HG02623 (cell line): ENCODE results near the gene SORL1.
"Not testable (repeated sequence)": the region's sequence is repeated elsewhere in the genome, so short reads cannot be mapped to it uniquely, and the experiment has no call there.

Experiments used
- ATAC-seq: cut with Tn5 transposase; IDR thresholded peaks from one replicate; pipeline ENCODE4 v1.9.1; 2021; ENCODE audit warnings: moderate library complexity; ENCODE audit not compliant: unreplicated experiment

SORL1 gene

GRCh38 chr11:121611242-121611641 lies 159.1 kb downstream of the SORL1 start:
- no peak for ATAC-seq

GRCh38 chr11:121613724-121614123 lies 161.6 kb downstream of the SORL1 start:
- ATAC-seq = no peak

GRCh38 chr11:121614636-121615240 lies 162.6 kb downstream of the SORL1 start:
- ATAC-seq = no peak

- ATAC-seq = no peak
Observed at GRCh38 chr11:121615501-121615900, 163.4 kb downstream of the SORL1 start.

DNA sequence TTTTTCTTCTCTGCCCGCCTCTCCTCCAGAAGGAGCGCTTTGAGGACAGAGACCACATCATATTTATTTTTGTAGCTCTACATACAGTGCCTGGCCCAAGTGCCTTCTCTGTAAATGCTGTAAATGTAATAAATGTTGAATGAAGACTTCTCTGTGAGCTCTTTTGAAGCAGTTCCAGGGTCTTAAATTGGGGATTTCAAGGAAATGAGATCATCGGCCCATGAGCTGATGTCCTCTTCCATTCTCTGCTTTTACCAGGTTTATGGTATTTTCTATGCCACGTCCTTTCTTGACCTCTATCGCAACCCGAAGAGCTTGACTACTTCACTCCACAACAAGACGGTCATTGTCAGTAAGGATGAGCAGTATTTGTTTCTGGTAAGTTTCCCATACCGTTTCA lies 166.4 kb downstream of the SORL1 start:
- no peak for ATAC-seq

DNA sequence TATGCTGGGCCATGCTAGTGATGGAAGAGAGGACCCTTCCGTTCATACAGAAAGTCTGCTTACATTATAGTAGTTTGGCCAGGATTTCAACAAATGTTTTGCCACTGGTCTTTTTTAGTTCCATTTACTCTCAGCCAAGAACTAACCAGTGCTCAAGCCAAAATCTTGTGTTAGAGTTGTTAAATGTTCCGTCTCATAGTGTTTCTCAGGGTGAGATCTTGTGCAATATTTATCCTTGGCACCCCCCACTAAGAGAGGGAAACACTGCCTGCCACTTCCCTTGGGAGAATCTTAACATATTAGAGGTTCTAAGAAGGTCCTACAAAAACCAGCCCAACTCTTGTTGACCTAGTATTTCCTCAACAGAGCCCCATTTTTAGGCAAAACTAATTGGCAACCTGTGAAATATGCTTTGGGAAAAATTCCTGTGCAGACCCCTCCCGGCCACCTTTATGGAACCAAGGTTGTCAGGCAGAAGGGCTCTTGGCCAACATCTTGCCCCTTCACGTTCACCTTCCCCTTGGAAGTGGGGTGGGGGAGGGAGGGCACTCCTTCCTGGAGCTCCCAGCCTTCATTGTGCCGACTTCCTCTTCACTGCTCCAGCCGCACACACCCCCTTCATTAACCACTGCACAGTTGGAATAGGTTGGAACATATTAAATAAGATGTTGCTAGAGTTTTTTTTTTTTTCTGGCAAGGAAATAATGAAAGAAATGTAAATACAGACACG lies 173.8 kb downstream of the SORL1 start:
- no peak for ATAC-seq

DNA sequence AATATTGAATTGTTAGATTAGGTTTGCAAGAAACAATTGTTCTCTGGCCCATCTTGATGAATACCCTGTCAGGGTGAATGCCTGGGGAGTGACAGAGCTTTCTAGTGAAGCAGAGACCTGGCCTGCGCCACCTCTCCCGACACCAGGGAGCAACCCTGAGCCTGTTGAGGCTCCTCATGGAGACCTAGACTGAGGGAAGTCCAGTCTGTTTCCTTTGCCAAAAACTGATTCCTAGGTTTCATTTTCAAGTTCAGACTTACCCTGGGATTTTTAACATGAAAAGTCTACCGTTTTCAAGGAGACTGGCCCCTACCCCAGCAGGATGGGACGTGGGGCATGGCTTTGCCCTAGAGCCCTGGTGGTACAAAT lies 174.4 kb downstream of the SORL1 start:
- ATAC-seq = no peak

- no peak for ATAC-seq
Observed at GRCh38 chr11:121626980-121627379, 174.9 kb downstream of the SORL1 start.

GRCh38 chr11:121630041-121630440 lies 177.9 kb downstream of the SORL1 start:
- ATAC-seq = no peak

- ATAC-seq = no peak
Observed at GRCh38 chr11:121631456-121631855, 179.3 kb downstream of the SORL1 start.

- ATAC-seq = no peak
Observed at GRCh38 chr11:121634273-121634672, 182.2 kb downstream of the SORL1 start.

DNA sequence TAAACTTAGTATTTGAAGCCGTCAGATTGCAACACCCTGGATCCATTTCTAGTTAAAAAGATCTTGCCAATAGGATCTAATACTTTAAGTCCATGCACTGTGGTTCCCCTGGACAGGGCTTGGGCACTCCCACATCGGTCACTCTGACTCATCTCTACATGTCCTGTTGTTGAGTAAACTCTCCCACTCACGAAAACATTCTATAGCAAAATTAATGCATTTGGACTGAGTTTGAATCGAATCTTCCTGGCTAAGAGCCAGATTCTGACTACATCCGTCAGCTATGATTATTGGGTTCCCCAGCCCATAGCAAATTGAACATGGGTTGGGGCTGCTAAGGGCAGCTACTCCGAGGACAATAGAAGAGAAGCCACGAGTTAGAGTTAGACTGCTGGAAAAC lies 182.8 kb downstream of the SORL1 start:
- no peak for ATAC-seq

- no peak for ATAC-seq
Observed at GRCh38 chr11:121636081-121636799, 184.1 kb downstream of the SORL1 start.

- ATAC-seq = no peak
Observed at GRCh38 chr11:121636800-121637176, 184.7 kb downstream of the SORL1 start.

GRCh38 chr11:121637587-121637986 lies 185.5 kb downstream of the SORL1 start:
- ATAC-seq = not testable (repeated sequence)

DNA sequence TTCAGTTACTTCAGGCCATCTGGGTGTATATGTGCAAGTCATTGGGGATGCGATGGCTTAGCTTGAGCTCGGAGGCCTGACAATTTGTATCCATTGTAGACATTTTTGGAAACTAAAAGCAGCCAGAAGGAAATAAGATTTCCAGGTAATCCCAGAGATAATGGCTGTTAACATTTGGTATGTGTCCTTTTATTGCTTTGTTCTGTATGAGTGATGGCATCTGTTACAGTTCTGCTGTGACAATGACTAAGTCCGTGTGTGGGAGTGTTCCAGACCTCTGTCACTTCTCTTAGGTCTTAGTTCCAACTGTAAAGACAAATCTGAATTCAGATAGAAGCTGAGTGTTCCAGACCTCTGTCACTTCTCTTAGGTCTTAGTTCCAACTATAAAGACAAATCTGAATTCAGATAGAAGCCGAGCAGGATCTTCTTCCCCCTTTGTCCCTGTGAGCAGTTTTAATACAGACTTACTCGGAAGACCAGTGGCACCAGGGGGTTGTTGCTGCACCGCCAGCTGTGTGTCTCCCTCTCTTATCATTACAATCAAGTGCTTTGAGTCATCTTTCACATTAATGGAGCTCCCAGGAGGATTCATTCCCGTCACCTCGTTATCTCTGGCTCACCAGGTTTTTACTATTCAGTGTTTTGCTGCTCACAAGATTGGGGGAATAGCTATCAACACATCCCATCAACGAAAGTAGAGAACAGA lies 191.5 kb downstream of the SORL1 start:
- no peak for ATAC-seq

GRCh38 chr11:121644187-121644512 lies 192.0 kb downstream of the SORL1 start:
- ATAC-seq = no peak

DNA sequence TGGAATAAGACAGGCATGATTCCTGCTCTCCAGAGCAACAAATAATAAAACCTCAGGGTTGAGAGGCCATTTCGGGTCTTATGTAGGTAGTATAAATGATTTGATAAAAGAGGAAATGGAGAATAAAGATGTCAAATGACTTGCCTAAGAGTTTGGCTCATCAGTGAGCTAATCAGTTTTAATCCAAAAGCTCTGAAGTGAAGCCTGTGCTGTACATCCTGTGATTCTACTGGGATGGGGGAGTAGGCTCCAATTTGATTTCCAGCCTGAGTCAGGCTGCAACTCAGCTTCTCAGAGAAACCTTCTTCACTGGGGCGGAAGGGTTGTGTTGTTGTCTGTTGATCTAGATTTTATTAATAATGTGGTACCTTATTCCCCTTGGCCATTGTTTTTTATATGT lies 192.9 kb downstream of the SORL1 start:
- no peak for ATAC-seq

- ATAC-seq = no peak
Observed at GRCh38 chr11:121645596-121645995, 193.5 kb downstream of the SORL1 start.

- no peak for ATAC-seq
Observed at GRCh38 chr11:121648306-121648705, 196.2 kb downstream of the SORL1 start.

DNA sequence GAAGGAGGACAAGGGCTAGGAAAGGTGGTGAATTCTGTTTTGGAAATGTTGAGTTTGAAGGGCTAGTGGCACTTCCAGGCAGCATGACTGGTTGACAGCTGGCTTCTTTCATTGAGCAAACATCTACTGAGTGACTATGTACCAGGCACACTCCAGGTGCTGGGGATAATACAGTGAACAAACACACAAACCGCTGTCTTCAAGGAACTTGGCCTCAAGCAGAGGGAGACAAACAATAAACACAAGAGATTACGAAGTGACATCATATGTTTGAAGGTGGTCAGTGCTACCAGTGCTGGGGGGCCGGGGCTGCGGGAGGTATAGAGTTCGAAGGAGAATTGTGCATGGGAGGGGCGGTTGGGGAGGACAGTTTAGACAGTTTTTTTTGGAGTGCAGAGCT lies 197.7 kb downstream of the SORL1 start:
- no peak for ATAC-seq
